Right lobe of liver (tissue), 4 donors: ENCODE measurements around the gene ING2.

Experiments
- POLR2A ChIP-seq: fragments of 450-650 bp; IDR thresholded peaks from one replicate; pipeline ENCODE4 v1.6.1; 2017; ENCODE audit warnings: antibody characterized with exemption, mild to moderate bottlenecking
- TF ChIP-seq, protein P1 (sequence below), 4 donors: fragments of 200-600 bp in 3 of 4; fragments of 450-650 bp in 1 of 4; IDR thresholded peaks; one replicate each; pipeline versions ENCODE4 v1.5.1 to v1.8.0; 2016 to 2022; ENCODE audit warnings: antibody characterized with exemption in 4 of 4, mild to moderate bottlenecking in 2 of 4
- donor health status: DM: no; HTN: no; CAD: no.
- donor health status: DM: no; HTN: no; CAD: no.
- donor health status: DM: no; HTN: yes; CAD: no.

DNA sequence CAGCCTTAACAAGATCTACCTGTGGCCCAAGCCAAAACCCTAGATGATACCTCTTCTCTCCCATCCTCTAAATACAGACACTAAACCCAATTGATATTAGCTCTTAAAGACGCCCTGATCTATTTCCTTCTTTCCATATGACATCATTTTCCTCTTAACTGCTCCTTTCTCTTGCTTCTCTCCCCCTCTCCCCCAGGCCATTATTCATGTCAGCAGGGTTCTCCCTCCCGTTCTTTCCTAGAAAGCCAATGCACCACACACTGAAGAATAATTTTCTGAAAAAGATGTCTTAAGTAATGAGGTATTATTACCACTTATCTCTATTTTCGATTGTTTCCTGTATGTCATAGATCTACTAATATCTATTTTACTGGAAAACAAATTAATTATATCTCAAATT, 9.7 kb upstream of the ING2 start:
- TF ChIP-seq, protein P1, sequence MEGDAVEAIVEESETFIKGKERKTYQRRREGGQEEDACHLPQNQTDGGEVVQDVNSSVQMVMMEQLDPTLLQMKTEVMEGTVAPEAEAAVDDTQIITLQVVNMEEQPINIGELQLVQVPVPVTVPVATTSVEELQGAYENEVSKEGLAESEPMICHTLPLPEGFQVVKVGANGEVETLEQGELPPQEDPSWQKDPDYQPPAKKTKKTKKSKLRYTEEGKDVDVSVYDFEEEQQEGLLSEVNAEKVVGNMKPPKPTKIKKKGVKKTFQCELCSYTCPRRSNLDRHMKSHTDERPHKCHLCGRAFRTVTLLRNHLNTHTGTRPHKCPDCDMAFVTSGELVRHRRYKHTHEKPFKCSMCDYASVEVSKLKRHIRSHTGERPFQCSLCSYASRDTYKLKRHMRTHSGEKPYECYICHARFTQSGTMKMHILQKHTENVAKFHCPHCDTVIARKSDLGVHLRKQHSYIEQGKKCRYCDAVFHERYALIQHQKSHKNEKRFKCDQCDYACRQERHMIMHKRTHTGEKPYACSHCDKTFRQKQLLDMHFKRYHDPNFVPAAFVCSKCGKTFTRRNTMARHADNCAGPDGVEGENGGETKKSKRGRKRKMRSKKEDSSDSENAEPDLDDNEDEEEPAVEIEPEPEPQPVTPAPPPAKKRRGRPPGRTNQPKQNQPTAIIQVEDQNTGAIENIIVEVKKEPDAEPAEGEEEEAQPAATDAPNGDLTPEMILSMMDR (IDR thresholded peaks at IDR 0.05) = no peak
- no peak for TF ChIP-seq POLR2A
